Stimulated activated CD4-positive, alpha-beta T cell treated with anti-CD3 and anti-CD28 coated beads, Interleukin-12 subunit alpha, Interleukin-12 subunit beta, amount 100 ng/mL, for 24 hours (primary cell): ENCODE results near the gene TECPR2.

Source experiments
- DNase-seq, 2 experiments: peaks; one replicate each; pipeline ENCODE4 v3.0.0-alpha.2; 2020; ENCODE audit warnings: low read depth in 2 of 2

Gene TECPR2

GRCh38 chr14:102493585-102493984, 130.8 kb downstream of the TECPR2 start:
- DNase-seq = no peak

DNA sequence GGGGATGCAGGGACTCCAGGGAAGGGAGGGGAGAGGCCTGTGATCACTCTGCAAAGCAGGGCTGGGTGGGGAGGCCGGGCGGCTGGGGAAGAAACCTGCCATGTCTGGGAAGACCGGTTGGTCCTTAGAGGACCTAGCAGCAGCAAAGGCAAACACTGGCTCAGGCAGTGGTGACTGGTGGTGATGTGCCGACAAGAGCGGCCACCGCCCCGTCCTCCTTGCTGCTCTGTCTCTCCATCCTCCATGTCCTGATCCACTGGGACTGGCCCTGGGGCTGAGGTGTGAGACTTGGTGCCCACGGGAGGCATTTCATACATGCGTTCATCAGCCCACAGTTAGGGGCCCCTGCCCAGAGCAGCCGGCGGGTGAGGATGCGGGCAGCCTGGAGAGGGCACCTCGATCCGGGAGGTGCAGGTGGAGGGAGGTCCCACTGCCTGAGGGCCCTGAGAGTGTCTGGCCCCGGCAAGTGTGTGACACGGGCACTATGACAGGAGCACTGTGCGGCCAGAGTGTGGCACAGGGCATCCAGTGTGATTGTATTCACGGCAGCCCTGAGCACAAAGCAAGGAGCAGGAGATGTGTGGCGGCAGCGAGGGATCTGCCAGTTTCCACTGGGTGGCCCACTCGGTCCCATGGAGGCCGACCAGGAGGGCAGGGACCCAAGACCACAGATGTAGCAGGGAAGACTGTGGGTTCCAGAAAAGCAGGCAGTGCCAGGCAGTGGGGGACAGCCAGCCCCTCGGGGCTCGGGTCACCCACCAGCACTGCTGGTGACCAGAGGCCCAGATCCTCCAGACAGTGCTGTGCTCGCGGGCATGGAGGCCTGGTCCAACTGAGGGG, 133.0 kb downstream of the TECPR2 start:
- no peak for DNase-seq

- DNase-seq = no peak
These were observed 133.6 kb downstream of the TECPR2 start for GRCh38 chr14:102496331-102496691.

DNA sequence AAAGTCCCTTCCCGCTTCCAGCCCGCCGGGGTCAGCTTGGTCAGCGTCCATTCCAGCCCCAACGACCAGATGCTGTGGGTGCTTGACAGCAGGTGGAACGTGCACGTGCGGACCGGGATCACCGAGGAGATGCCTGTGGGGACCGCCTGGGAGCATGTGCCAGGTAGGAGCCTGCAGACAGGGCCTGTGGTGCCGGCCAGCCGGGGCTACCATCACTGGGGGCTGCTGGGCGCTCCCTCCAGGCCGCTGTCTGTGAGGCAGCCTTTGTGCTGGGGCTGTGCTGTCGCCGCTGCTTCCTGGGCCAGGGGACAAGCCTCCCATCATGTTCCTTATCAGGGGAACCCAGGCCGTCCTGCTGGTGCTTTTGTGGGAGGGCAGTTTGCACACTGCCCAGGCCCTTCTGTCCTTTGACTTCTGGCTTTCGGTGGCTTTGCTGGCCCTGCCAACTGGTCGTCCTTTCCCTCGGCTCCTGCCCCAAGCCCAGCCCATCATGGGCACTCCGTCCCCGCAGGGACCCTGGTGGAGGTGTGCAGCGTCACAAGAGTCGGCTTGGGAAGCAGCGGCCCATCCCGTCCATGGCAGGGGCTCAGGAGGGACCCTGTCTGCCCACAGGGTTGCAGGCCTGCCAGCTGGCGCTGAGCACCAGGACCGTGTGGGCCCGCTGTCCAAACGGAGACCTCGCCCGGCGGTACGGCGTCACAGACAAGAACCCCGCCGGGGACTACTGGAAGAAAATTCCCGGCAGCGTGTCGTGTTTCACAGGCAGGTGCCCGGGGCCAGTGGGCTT, 134.4 kb downstream of the TECPR2 start:
- no peak for DNase-seq

DNA sequence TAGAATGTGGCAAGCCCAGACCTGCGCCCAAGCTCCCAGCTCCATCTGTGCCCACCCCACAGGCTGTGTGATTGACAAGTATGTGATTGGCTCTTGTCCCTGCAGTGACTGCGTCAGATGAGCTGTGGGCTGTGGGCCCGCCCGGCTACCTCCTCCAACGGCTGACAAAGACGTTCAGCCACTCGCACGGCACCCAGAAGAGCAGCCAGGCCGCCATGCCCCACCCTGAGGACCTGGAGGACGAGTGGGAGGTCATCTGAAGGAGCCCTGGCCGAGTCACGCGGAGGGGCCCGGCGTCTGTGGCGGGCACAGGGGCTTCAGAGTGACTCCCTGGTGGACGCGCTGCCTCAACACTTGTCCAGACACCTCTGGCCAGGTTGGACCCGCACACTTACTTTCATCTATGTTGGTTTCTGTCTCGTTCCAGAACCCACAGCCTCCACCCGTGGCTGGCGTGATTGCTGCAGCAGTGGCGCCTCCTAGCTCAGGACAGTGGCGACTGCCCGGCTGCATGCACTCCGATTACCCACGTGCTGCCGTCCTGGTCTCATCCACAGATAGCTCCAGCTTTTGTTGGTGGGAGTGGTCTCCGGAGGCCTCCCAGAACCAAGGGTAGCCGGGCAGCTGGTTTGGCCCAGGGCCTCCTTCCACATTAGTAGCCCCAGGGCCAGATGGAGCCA, 135.4 kb downstream of the TECPR2 start:
- no peak for DNase-seq

DNA sequence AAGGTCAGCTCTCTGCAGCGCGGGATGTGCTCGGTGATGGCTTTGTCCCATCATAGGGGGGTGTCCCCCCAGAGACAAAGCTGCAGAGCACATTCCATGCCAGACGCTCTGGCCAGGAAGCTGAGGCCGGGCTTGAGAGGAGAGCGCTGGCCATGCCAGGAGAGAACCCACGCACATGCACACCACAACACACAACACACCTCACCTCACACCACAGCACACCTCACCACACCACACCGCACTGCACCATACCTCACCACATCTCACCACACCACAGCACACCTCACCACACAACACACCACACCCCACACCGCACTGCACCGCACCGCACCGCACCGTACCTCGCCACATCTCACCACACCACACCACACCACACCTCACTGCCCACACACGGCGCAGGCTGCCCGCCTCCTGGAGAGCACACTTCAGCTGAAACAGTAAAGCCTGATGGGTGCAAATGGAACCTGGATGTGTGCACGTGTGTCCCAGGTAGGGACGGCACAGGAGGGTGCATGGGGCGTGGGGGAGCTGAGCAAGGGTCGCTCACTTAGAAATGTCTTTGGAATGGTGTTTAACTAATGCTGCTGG, 136.0 kb downstream of the TECPR2 start:
- no peak for DNase-seq

- no peak for DNase-seq
These were observed 136.8 kb downstream of the TECPR2 start for GRCh38 chr14:102499401-102500157.

DNA sequence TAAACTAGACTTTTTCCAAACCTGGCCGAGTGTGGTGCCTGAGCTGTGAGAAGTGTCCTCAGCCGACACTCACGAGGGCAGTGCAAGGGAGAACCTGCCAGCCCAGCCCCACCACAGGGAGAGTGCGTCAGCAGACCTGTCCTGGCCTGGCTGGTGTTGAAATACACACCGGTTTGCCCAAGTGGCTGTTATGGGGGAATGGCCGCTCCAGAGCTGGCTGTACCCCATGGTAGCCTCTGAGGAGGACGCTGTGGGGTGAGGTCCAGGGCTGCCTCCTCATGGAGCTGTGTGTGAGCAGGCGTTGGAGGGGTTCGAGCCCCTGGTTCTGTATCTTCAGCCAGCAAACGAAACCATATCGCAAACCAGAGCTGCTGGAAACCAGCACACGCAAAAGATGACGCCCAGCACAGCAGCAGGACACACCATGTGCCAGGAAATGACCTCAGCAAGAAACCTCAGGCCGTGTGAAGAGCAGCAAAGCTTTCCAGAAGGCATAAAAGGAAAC, 137.5 kb downstream of the TECPR2 start:
- no peak for DNase-seq

DNA sequence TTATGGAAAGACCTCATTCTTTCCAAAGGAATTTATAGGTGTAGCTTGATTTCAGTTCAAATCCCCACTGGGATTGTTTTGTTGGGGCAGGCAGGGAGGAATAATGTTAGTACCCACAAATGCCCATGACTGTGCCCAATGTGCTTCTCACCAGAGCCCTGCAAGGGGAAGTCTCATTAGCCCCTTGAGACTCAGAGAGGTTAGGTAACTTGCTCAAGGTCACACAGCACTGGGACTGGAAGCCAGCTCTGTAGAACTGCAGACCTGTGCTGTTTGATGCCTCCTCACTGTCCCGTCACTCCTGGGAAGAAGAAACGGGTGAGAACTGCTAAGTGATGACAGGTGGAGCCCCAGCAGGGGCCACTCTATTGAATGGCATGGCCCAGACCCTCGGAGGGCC, 138.0 kb downstream of the TECPR2 start:
- DNase-seq = no peak

- no peak for DNase-seq
These were observed 139.1 kb downstream of the TECPR2 start for GRCh38 chr14:102501751-102502315.

DNA sequence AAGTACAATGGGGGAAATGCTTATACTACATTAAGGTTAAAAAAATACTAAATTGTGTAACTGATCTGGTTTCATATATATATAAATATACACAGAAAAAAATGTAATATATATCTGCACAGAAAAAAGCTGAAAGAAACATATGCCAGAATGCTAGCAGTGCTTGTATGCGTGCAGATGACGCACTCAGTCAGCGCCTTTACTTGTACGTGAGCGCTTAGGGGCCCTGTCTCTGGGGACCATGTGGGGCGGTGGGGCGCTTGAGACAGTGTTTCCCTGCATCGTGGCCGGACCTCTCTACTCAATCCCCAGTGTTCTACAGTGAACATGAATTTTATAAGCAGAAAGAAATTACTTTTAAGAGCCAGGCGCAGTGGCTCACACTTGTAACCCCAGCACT, 139.8 kb downstream of the TECPR2 start:
- DNase-seq = no peak

DNA sequence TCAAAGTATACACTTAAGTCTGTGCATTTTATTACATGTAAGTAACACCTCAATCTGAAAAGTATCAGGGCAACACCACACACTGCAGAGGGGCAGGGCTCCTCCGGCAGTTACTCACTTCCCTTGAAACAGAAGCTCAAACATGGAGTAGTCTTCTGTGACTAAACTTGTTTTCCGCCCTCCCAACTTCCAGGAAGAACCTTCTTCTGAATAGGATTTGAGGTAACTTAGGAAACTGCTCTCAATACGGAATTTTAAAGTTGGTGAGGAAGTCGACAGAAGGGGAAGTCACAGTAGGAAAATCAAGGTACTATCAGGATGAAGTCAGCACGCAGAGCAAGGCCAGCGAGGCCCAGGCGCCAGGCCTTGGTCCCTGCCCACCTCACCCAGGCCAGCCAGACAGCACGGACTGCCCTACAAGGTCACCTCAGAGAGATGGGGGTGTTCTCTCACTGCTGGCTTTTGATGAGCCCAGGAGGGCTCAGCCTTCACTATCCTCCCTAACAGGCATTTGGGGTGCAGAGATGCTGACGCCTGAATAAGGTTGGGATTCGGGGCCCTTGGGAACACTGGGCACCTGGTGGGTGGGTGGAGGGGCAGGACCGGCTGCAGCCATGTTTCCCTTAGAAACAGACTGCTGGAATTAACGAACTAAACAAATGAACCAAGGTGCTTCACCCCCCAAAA, 141.0 kb downstream of the TECPR2 start:
- DNase-seq = no peak

GRCh38 chr14:102504328-102504999, 141.7 kb downstream of the TECPR2 start:
- no peak for DNase-seq

DNA sequence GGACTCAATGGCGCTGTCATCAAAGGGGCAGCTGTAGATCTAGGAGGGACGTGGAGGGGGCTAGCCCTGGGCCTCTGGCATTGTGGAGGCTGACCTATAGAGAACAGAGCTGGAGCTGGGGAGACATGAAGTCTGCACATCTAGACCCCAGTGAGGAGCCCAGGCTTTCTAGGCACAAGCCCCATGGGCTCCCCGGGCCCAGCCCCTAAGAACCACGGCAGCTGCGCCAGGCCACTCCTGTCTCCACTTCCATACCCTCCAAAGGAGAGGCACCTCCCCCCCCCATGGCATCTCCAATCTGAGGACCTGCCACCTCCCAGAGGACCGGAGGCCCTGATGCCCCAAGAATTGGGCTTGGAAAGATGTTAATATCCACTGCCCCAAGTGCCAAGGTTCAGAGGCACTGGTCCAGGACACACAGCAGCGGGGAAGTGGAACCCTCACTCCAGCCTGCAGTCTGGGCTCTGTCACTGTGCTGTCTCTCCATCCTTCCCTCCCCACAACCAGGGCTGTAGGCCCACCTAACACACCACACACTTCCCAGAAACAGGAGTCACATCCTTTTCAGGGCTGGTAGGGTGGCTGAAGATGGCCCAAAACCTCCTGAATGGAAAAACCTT, 142.4 kb downstream of the TECPR2 start:
- DNase-seq = no peak

GRCh38 chr14:102505775-102506625, 143.3 kb downstream of the TECPR2 start:
- no peak for DNase-seq

DNA sequence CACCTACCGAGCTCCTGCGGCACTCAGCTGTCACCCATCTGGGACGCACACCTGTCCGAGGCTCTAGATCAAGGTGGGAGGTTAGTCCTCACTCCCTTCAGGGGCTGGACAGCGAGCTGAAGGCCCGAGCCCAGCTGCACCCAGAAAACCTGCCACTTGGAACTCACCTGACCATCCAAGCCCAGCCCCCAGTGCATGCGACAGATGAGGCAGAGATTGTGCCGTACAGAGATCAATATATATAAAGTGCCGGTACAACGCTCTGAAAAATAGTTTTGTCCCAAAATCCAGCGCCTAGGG, 143.8 kb downstream of the TECPR2 start:
- DNase-seq = no peak

DNA sequence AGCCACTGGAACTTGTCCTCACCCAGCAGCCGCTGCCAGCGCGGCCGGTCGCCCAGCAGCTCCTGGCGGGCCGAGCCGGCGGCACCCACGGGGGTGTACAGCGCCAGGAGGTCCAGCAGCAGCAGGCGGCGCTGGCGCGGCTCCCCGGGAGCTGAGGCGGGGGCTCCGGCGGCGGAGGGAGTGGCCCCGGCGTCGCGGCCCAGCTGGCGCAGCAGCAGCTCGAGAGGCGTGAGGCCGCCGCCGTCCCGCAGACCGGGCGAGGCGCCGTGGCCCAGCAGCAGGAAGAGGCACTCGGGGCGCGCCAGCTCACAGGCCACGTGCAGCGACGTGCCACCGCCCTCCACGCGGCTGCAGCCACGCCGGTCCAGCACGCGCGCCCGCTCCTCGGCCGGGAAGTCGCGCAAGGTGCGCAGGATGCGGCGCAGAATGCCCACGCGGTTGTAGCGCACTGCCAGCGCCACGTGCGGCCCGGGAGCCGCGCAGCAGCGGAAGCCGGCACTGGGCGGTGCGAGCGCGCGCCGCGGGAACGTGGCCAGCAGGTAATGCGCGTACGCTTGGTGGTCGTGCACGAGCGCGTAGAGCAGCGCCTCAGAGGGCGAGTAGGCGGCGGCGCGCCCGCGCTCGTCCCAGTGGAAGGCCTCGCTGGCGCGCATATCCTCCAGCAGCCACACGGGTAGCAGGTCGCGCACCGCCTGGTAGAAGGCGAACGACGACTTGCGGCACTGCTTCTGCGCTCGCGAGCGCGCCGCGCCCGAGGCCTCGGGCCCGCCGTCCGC, 144.5 kb downstream of the TECPR2 start:
- DNase-seq = no peak

DNA sequence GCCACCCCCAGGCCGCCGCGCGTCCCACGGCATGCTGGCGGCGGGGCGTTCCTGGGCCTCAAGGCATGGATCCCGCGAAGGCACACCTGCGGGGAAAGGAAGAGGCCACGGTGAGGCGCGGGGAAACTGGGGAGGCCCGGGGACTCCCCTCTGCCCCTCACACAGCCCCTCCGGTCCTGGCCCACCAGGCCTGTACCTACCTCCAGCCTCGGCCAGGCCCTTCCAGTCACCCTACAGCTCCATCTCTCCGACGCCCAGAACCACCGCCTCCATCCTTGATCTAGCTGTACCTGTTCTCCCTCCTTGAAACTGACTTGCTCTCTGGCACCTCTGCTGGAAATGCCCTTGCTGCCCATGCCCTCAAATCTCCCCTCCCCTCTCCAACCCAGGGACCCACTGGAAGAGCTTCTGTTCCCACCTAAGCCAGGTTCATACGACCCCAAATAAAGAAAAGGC, 145.1 kb downstream of the TECPR2 start:
- no peak for DNase-seq
